ENCODE measurements around the gene KCNA3.
"Not testable (repeated sequence)": the region's sequence is repeated elsewhere in the genome, so short reads cannot be mapped to it uniquely, and the experiment has no call there.

The KCNA3 gene

GRCh38 chr1:110676970-110677369 is 2.2 kb upstream of the KCNA3 start:
- no peak for DNase-seq

- DNase-seq = no peak
Observed at GRCh38 chr1:110675060-110675791, 486 bp upstream of the KCNA3 start.

GRCh38 chr1:110673805-110674336 is 869 bp downstream of the KCNA3 start:
- DNase-seq = no peak

GRCh38 chr1:110673197-110673701 is 1.5 kb downstream of the KCNA3 start:
- DNase-seq = no peak

- no peak for DNase-seq
Observed at GRCh38 chr1:110672753-110673108, 2.0 kb downstream of the KCNA3 start.

GRCh38 chr1:110672001-110672752 is 2.6 kb downstream of the KCNA3 start:
- no peak for DNase-seq

GRCh38 chr1:110671361-110671760 is 3.4 kb downstream of the KCNA3 start:
- no peak for DNase-seq

GRCh38 chr1:110668549-110668948 is 6.2 kb downstream of the KCNA3 start:
- DNase-seq = no peak

- DNase-seq = no peak
Observed at GRCh38 chr1:110667776-110668175, 7.0 kb downstream of the KCNA3 start.

- DNase-seq = no peak
Observed at GRCh38 chr1:110663241-110663640, 11.5 kb downstream of the KCNA3 start.

GRCh38 chr1:110659559-110659958 is 15.2 kb downstream of the KCNA3 start:
- DNase-seq = not testable (repeated sequence)

GRCh38 chr1:110657351-110657750 is 17.4 kb downstream of the KCNA3 start:
- DNase-seq = no peak

GRCh38 chr1:110650609-110651008 is 24.1 kb downstream of the KCNA3 start:
- DNase-seq = no peak

- DNase-seq = no peak
Observed at GRCh38 chr1:110648417-110648816, 26.3 kb downstream of the KCNA3 start.

GRCh38 chr1:110647254-110647891 is 27.4 kb downstream of the KCNA3 start:
- no peak for DNase-seq

GRCh38 chr1:110645821-110646735 is 28.7 kb downstream of the KCNA3 start:
- no peak for DNase-seq

GRCh38 chr1:110645211-110645610 is 29.5 kb downstream of the KCNA3 start:
- no peak for DNase-seq

GRCh38 chr1:110643879-110644472 is 30.8 kb downstream of the KCNA3 start:
- no peak for DNase-seq

- no peak for DNase-seq
Observed at GRCh38 chr1:110639724-110640386, 34.9 kb downstream of the KCNA3 start.

GRCh38 chr1:110638556-110638955 is 36.2 kb downstream of the KCNA3 start:
- no peak for DNase-seq

- no peak for DNase-seq
Observed at GRCh38 chr1:110638058-110638457, 36.7 kb downstream of the KCNA3 start.

Data from cortex of kidney (tissue), 1 donor.